WTC11 (cell line): ENCODE data around the gene ARID4B. TPM values are rescaled to one million over a fixed set of nuclear protein-coding genes. Genes with fewer than 3 reads are reported as not detected.

ENCODE experiments used
- ATAC-seq: fragments of 200-7000 bp; cut with Tn5 transposase; 2 replicates; pipeline ENCODE4 v1.10.0; 2021; ENCODE audit warnings: mild to moderate bottlenecking, moderate library complexity
- CTCF ChIA-PET: fragments of 300-600 bp; sonication (Branson Sonifier 250); formaldehyde crosslinking; loops from one replicate; lab custom pipeline; 2021; ENCODE audit warnings: antibody characterized with exemption; lab: Charles Lee
- POLR2A ChIA-PET: fragments of 350-600 bp; sonication (Branson Sonifier 250); formaldehyde crosslinking; loops from one replicate; lab custom pipeline; 2021; ENCODE audit warnings: antibody characterized with exemption; lab: Charles Lee
- DNase-seq: peaks from one replicate; pipeline ENCODE4 v3.0.0; 2021; ENCODE audit warnings: low spot score
- H3K27ac Mint-ChIP-seq: 2 replicates; pipeline ENCODE4 v1.8.0; 2021; ENCODE audit warnings: mixed read lengths
- H3K27me3 Mint-ChIP-seq: 2 replicates; pipeline ENCODE4 v1.8.0; 2021; ENCODE audit warnings: low read depth, mild to moderate bottlenecking, moderate library complexity, mixed read lengths
- H3K36me3 Mint-ChIP-seq: 2 replicates; pipeline ENCODE4 v1.8.0; 2021; ENCODE audit warnings: mixed read lengths
- H3K4me1 Mint-ChIP-seq: 2 replicates; pipeline ENCODE4 v1.8.0; 2022; ENCODE audit warnings: mixed read lengths
- H3K4me3 Mint-ChIP-seq: 2 replicates; pipeline ENCODE4 v1.8.0; 2021; ENCODE audit warnings: mild to moderate bottlenecking, moderate library complexity, mixed read lengths
- H3K9me3 Mint-ChIP-seq: 2 replicates; pipeline ENCODE4 v1.8.0; 2021; ENCODE audit warnings: mixed read lengths
- AFF4 ChIP-seq: sonication (generic); formaldehyde crosslinking; IDR thresholded peaks from 2 replicates; pipeline ENCODE4 v1.8.1; 2023; ENCODE audit warnings: mild to moderate bottlenecking, missing genetic modification reagents, borderline replicate concordance
- ARID4B ChIP-seq: sonication (generic); formaldehyde crosslinking; IDR thresholded peaks from 2 replicates; pipeline ENCODE4 v1.8.0; 2023; ENCODE audit warnings: missing genetic modification reagents, mild to moderate bottlenecking, borderline replicate concordance
- ATF3 ChIP-seq: sonication (generic); formaldehyde crosslinking; conservative IDR thresholded peaks from 2 replicates; pipeline ENCODE4 v1.8.1; 2022; ENCODE audit warnings: mild to moderate bottlenecking, missing genetic modification reagents
- ERG ChIP-seq: fragments of 250-450 bp; sonication (Bioruptor Pico); IDR thresholded peaks from 2 replicates; pipeline ENCODE4 v1.8.0; 2021; ENCODE audit warnings: mild to moderate bottlenecking
- FOXP1 ChIP-seq: sonication (generic); formaldehyde crosslinking; IDR thresholded peaks from 2 replicates; pipeline ENCODE4 v1.8.0; 2022; ENCODE audit warnings: missing genetic modification reagents, mild to moderate bottlenecking, moderate library complexity, borderline replicate concordance
- KAT7 ChIP-seq: sonication (generic); formaldehyde crosslinking; IDR thresholded peaks from 2 replicates; pipeline ENCODE4 v1.8.1; 2023; ENCODE audit warnings: missing genetic modification reagents, mild to moderate bottlenecking, borderline replicate concordance
- MAX ChIP-seq: sonication (generic); formaldehyde crosslinking; IDR thresholded peaks from 2 replicates; pipeline ENCODE4 v1.8.0; 2022; ENCODE audit warnings: mild to moderate bottlenecking, missing genetic modification reagents
- NFE2L1 ChIP-seq: sonication (generic); formaldehyde crosslinking; IDR thresholded peaks from 2 replicates; pipeline ENCODE4 v1.8.1; 2023; ENCODE audit warnings: missing genetic modification reagents
- NR3C1 ChIP-seq: sonication (generic); formaldehyde crosslinking; conservative IDR thresholded peaks from 2 replicates; pipeline ENCODE4 v1.8.1; 2023; ENCODE audit warnings: low read depth, mild to moderate bottlenecking, missing genetic modification reagents
- SMAD3 ChIP-seq: sonication (generic); formaldehyde crosslinking; IDR thresholded peaks from 2 replicates; pipeline ENCODE4 v1.8.0; 2022; ENCODE audit warnings: missing genetic modification reagents, mild to moderate bottlenecking, borderline replicate concordance
- TEAD1 ChIP-seq: sonication (generic); formaldehyde crosslinking; IDR thresholded peaks from 2 replicates; pipeline ENCODE4 v1.8.0; 2022; ENCODE audit warnings: mild to moderate bottlenecking, missing genetic modification reagents
- ZBTB21 ChIP-seq: sonication (generic); formaldehyde crosslinking; IDR thresholded peaks from 2 replicates; pipeline ENCODE4 v1.8.1; 2023; ENCODE audit warnings: mild to moderate bottlenecking, missing genetic modification reagents, borderline replicate concordance
- ZNF121 ChIP-seq: sonication (generic); formaldehyde crosslinking; IDR thresholded peaks from 2 replicates; pipeline ENCODE4 v1.8.0; 2023; ENCODE audit warnings: missing genetic modification reagents
- ZNF138 ChIP-seq: sonication (generic); formaldehyde crosslinking; conservative IDR thresholded peaks from 2 replicates; pipeline ENCODE4 v1.8.1; 2022; ENCODE audit warnings: mild to moderate bottlenecking, moderate library complexity, missing genetic modification reagents
- ZNF219 ChIP-seq: sonication (generic); formaldehyde crosslinking; IDR thresholded peaks from 2 replicates; pipeline ENCODE4 v1.8.0; 2023; ENCODE audit warnings: missing genetic modification reagents, mild to moderate bottlenecking, borderline replicate concordance
- ZNF396 ChIP-seq: fragments of 250-450 bp; sonication (Bioruptor Pico); IDR thresholded peaks from 2 replicates; pipeline ENCODE4 v1.8.0; 2021; ENCODE audit warnings: mild to moderate bottlenecking, moderate library complexity, borderline replicate concordance
- ZNF425 ChIP-seq: fragments of 250-450 bp; sonication (Bioruptor Pico); conservative IDR thresholded peaks from 2 replicates; pipeline ENCODE4 v1.9.0; 2021; ENCODE audit warnings: mild to moderate bottlenecking
- ZNF532 ChIP-seq: fragments of 250-450 bp; sonication (Bioruptor Pico); IDR thresholded peaks from 2 replicates; pipeline ENCODE4 v1.9.0; 2021; ENCODE audit warnings: mild to moderate bottlenecking, borderline replicate concordance
- ZSCAN18 ChIP-seq: fragments of 250-450 bp; sonication (Bioruptor Pico); IDR thresholded peaks from 2 replicates; pipeline ENCODE4 v2.1.2; 2022; ENCODE audit warnings: mild to moderate bottlenecking, moderate library complexity
- total RNA-seq: library from RNA; stranded (reverse); gene quantifications from 3 replicates; pipeline ENCODE4 v1.2.3, GENCODE V29; 2021

Gene ARID4B
- total RNA-seq, 1 experiment from 2014 or later: 35.7 TPM

GRCh38 chr1:235296729-235297128 is 31.2 kb downstream of the ARID4B start:
- TF ChIP-seq FOXP1 (no peak), NFE2L1 (CRISPR knock-in tag) (no peak), ZNF121 (CRISPR knock-in tag) (no peak), ZNF396 (CRISPR knock-in tag) (no peak), ZNF425 (CRISPR knock-in tag) (no peak), ZNF138 (CRISPR knock-in tag) (no peak), ZBTB21 (CRISPR knock-in tag) (no peak), MAX (no peak), AFF4 (CRISPR knock-in tag) (no peak), ZSCAN18 (CRISPR knock-in tag) (no peak), ARID4B (CRISPR knock-in tag) (no peak), ATF3 (CRISPR knock-in tag) (no peak), NR3C1 (no peak), ZNF532 (no peak), KAT7 (no peak), SMAD3 (CRISPR knock-in tag) (no peak), TEAD1 (CRISPR knock-in tag) (no peak), ERG (CRISPR knock-in tag) (no peak), ZNF219 (CRISPR knock-in tag) (no peak)
- ChIA-PET POLR2A (interaction anchor here (1.5 to 1.6 kb wide), 2 partner anchors 8 to 32 kb away, joined by 4 read pairs; partner anchors contain the start of genes ARID4B and GGPS1), CTCF (no interaction called here)
- Mint-ChIP-seq H3K9me3 (peaks cover 17% of the 10 kb centered on the region), H3K27me3 (no peaks in the 10 kb centered on the region), H3K4me1 (peaks cover 24% of the 10 kb centered on the region), H3K27ac (no peak overlapping the region), H3K4me3 (no peak overlapping the region), H3K36me3 (peaks cover 19% of the 10 kb centered on the region)
- ATAC-seq (no peak), DNase-seq (no peak)
